ENCODE measurements around the gene CCDC127. TPM values are rescaled to one million over a fixed set of nuclear protein-coding genes. Genes with fewer than 3 reads are reported as not detected.

The CCDC127 gene
- 22.3 and 30.3 TPM in 2 replicates for polyA plus RNA-seq

DNA sequence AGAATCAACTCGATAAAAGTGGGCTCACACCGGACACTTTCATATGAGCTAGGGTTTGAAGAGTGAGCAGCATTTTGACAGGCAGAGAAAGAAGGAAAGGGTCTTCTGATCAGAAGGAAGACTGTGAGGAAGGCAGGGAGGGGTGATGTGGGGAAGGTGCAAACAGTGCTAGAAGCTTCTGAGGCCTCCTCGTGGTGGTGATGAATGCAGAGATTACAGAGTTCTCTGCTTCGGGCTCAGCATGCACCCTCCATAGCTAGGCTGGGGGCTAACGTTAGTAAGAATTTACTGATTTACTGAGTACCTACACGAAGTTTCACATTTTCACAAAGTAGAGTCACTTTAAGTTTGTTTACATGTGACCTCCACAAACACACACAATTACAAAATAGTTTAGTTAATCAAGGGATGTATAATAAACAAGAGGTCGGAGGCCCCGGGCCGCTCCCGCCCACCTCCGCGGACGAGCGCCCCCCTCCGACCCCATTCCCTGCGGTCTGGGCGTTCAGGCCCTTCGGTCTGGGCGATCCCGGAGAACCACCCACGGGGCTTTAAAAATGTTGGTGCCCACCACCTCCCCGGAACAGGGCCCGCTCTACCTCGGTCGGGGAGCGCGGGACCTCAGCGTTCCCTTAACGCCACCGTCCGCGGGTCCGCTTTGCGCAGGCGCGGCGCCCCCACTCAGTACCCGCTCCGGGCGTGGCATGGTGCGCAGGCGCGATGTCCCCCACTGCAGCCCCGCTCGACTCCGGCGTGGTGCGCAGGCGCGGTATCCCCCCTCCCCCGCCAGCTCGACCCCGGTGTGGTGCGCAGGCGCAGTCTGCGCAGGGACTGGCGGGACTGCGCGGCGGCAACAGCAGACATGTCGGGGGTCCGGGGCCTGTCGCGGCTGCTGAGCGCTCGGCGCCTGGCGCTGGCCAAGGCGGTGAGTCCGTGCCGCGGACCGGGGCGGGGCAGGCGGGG lies at the start of gene CCDC127, which contains the start of gene SDHA:
Gene CCDC127 (minus strand): TSS at position 660 of the 963 bp plus-strand sequence. CDS start 1,304 bp downstream, outside the sequence.
Gene SDHA (plus strand): TSS at position 827 of the 963 bp plus-strand sequence. CDS start 36 bp downstream, at position 863.

GRCh38 chr5:191036-191948 lies 26.7 kb downstream of the CCDC127 start, which contains the start of gene LRRC14B:
Gene LRRC14B, plus strand, starts transcription at chr5:191495. Its CDS starts 44 bp downstream, at chr5:191539.

Other genes with a start within 250 kb of the CCDC127 start
- gene PLEKHG4B, start 126.0 kb downstream of the CCDC127 start, polyA plus RNA-seq, result 0.14 and 0.19 TPM in 2 replicates
- not detected in 2 replicates for gene LRRC14B, start 26.7 kb downstream of the CCDC127 start, polyA plus RNA-seq
- 131 and 144 TPM in 2 replicates for gene SDHA, start 167 bp upstream of the CCDC127 start, polyA plus RNA-seq
- gene PDCD6, start 53.5 kb upstream of the CCDC127 start, polyA plus RNA-seq, result 154 and 254 TPM in 2 replicates
- gene AHRR, start 103.6 kb upstream of the CCDC127 start, polyA plus RNA-seq, result not detected in 2 replicates
- 11.6 and 12.7 TPM in 2 replicates for gene EXOC3, start 225.0 kb upstream of the CCDC127 start, polyA plus RNA-seq

Data from Purkinje cell (primary cell).